Neural progenitor cell (in vitro differentiated cells): ENCODE data around the gene RPTOR.

ENCODE experiments used
- CTCF ChIP-seq: fragments of 200-600 bp; sonication (generic); IDR thresholded peaks from 2 replicates; pipeline ENCODE4 v1.5.1; 2017; ENCODE audit warnings: antibody characterized with exemption, mild to moderate bottlenecking
- EZH2 ChIP-seq: fragments of 200-600 bp; sonication (generic); IDR thresholded peaks from 2 replicates; pipeline ENCODE4 v1.6.1; 2017; ENCODE audit warnings: antibody characterized with exemption, mild to moderate bottlenecking, moderate library complexity

- TF ChIP-seq EZH2 (no peak), CTCF (no peak)
Observed at GRCh38 chr17:80901319-80901718, 356.7 kb downstream of the RPTOR start.
